Nucleus accumbens (tissue), 56 donors: ENCODE results near the gene RTN4RL2.

ENCODE experiments used
- DNase-seq, 56 donors: peaks; one replicate each; lab custom pipeline; 2025; lab: John Stamatoyannopoulos, UW

Gene RTN4RL2

DNA sequence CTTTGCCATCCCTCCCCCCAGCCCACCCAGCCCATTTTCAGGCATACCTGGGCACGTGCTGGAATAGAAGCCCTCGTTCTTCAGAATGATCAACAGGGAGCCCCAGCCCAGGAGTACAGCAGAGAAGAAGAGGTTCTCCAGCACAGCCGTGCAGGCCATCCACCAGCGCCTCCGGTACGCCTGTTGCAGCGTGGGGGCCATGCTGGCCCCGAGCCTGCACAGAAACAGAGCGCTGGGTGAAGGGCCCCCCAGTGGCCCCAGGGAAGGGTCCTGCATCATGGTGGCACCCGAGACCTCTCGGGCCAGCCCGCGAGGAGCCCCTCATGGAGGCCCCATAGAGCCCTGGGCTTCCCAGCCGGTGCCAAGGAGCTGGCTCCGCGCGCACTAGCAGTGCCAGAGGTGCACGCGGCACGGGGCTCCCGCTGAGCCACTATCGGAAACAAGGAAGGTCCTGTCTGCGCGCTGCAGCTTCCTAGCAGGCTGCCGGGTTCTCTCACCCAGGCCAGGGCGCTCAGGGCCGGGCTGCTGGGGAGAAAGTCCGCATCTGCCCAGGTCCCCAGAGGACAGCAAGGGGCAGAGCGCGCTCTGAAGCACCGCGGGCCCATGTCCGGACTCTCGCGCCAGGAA lies 53.7 kb downstream of the RTN4RL2 start:
- DNase-seq, result peak in 11 of 56 donors; percentile 5 to 50 (median 20)

DNA sequence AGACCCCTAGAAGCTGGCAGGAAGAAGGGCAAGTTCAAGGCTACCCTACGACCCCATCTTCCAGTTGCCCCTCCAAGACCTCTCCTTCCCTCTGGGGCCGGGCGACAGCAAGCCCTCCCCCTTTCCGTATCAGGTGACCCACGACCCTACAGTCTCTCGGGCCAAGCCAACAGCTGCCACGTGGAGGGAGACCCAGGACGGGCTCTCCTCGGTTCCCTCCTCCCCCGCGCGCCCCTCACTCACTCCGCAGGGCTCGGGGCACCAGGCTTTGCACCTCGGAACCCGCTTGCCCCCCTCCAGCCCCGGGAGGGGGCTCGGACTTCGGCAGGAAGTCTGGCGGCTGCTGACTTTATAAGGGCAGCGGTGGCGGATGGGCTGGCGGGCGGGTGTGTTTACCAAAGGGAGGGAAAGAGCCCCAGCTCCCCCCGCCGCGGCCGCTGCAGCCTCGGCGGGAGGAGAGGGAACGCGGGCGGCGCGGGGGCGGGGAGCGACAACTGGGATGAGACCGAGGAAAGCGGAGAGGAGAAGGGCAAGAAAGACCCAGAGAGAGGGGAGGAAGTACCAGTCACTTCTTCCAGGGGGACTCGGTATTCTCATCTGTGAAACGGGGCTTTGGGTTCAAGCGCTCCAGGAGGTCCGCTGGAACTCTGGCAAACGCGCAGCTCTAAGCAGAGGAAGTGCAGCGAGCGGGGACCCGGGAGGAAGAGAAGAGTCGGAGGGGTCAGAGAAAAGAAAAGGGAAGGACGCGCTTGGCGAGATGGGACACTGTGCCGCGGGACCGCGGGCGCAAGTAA lies 54.4 kb downstream of the RTN4RL2 start:
- DNase-seq, result peak in 9 of 56 donors; percentile 4 to 41 (median 28)

DNA sequence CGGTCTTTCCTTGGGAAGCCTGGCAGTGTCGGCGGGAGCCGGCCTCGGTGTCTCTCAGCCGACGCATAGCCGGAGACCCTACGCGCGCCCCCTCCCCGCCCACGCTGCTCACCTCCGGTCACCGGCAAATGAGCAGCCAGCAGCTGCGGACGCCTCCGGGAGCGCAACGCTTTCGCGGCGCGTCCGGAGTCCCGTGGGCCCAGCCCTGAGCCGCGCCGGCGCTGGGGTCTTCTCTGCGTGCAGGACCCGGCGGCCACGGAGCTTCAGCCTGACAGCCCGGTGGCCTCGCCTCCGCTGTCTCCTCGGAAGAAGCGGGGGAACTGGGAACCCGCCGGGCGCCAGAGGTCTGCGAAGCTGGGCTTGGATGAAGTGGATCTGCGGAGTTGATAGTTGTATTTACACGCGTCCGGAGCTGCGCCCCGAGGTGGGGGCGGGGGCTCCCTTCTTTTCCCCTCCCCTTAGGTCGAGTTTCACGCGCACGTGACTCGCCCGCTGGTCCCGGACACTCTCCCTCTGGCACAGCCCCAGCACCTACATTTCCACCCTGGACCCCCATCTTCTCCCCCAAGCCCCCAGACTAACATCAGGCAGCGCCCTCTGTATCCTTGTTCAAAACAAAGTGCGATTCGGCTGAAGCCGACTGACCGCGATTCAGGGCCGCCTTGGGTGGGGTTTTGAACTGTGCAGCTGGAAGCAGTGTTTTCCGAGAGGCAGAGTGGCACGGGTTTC lies 55.2 kb downstream of the RTN4RL2 start, which contains the start of gene SLC43A1:
Gene SLC43A1, minus strand, starts transcription at position 371 of the 729 bp plus-strand sequence. CDS start 1,591 bp downstream, outside the sequence.
- DNase-seq, result peak in 4 of 56 donors; percentile 5 to 29 (median 9)

DNA sequence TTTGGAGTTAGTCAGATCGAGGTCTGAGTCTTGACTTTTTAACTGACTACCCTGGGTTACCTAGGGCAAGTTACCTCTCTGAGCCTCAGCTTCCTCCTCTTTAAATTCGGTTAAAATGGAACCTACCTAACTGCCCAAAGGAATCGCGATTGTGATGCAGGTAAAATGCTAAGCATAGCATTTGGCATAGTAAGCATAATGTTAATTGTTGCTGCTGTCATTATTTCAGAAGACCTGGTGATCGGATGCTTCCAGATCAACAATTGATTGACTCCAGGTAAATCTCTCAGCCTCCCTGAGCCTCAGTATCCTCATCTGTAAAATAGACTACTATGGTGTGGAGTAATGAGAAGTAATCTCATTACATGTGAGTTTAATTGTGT lies 55.7 kb downstream of the RTN4RL2 start:
- no peak for DNase-seq

DNA sequence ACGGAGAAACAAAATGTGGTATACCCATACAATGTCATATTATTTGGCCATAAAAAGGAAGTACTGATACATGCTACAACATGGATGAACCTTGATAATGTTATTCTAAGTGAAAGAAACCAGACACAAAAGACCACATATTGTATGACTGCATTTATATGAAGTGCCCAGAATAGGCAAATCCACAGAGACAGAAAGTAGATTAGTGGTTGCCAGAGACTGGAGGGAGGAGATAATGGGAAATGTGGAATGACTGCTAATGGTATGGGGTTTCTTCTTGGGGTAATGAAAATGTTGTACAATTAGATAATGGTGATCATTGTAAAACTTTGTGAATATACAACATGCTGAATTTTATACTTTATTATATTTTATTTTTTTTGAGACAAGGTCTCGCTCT lies 60.8 kb downstream of the RTN4RL2 start:
- DNase-seq, result no peak

DNA sequence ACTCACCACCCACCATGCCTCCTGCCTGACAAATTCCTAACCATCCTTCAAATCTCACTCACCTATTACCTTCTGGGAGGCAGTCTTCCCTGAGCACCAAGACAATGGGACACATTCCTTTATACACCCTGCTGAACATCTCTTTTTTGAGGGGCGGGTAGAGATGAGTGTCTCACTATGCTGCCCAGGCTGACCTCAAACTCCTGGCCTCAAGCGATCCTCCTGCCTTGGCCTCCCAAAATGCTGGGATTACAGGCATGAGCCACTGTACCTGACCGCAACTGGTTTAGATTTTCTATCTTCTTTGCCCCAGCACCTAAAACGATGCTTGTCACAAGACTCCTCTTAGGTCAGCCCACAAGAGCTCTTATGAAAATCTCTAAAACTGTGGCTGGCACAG lies 63.1 kb downstream of the RTN4RL2 start:
- DNase-seq, result no peak
